Erythroblast (primary cell): ENCODE data around the gene ATOH8.

Experiments used
- GATA1 ChIP-seq: IDR thresholded peaks from 2 replicates; pipeline ENCODE4 v1.6.1; 2011; ENCODE audit warnings: low read depth, mild to moderate bottlenecking, control low read depth, low read length, moderate library complexity
- POLR2A ChIP-seq: IDR thresholded peaks from 2 replicates; pipeline ENCODE4 v1.6.1; 2011; ENCODE audit warnings: mild to moderate bottlenecking, low read length

- TF ChIP-seq POLR2A (no peak), GATA1 (no peak)
Measured at GRCh38 chr2:85761512-85761944, 7.7 kb downstream of the ATOH8 start.
